K562 (cell line): ENCODE data around the gene AFF1. TPM values are rescaled to one million over a fixed set of nuclear protein-coding genes. Genes with fewer than 3 reads are reported as not detected.

ENCODE experiments used
- BHLHE40 ChIP-seq: IDR thresholded peaks from 2 replicates; pipeline ENCODE4 v1.6.1; 2011; ENCODE audit warnings: low read length, improper control_type of control experiment
- EGR1 ChIP-seq: fragments of 450-650 bp; conservative IDR thresholded peaks from 2 replicates; pipeline ENCODE4 v1.6.1; 2017; ENCODE audit warnings: mild to moderate bottlenecking
- GABPB2 ChIP-seq: fragments of 250-450 bp; sonication (Bioruptor Pico); conservative IDR thresholded peaks from 2 replicates; pipeline ENCODE4 v1.5.1; 2021; ENCODE audit warnings: mild to moderate bottlenecking
- HOXB6 ChIP-seq: fragments of 250-450 bp; sonication (Bioruptor Pico); IDR thresholded peaks from 2 replicates; pipeline ENCODE4 v1.5.1; 2022; ENCODE audit warnings: mild to moderate bottlenecking, borderline replicate concordance
- MAFF ChIP-seq: IDR thresholded peaks from 2 replicates; pipeline ENCODE4 v1.6.1; 2012; ENCODE audit warnings: low read length, improper control_type of control experiment
- SMAD3 ChIP-seq: fragments of 450-650 bp; formaldehyde crosslinking; conservative IDR thresholded peaks from 2 replicates; pipeline ENCODE4 v1.4.0; 2020; ENCODE audit warnings: mild to moderate bottlenecking
- SP1 ChIP-seq: sonication (generic); formaldehyde crosslinking; IDR thresholded peaks from 2 replicates; pipeline ENCODE4 v1.8.1; 2022; ENCODE audit warnings: mild to moderate bottlenecking, missing genetic modification reagents
- ZBTB1 ChIP-seq: sonication (generic); formaldehyde crosslinking; IDR thresholded peaks from 2 replicates; pipeline ENCODE4 v1.8.1; 2023; ENCODE audit warnings: missing genetic modification reagents, low read depth, mild to moderate bottlenecking, borderline replicate concordance
- ZNF316 ChIP-seq: fragments of 450-650 bp; IDR thresholded peaks from 2 replicates; pipeline ENCODE4 v1.6.1; 2016
- polyA plus RNA-seq, 8 experiments: library from polyadenylated mRNA; depleted of rRNA in 4 of 8; stranded (reverse) in 5 of 8; unstranded in 3 of 8; fragments of >200 nt; fragmentation: Nextera tagmentation in 2 of 8; fragmentation: Illumina TruSeq in 1 of 8; extraction: Ambion mirVana in 2 of 8; extraction: Trizol in 1 of 8; gene quantifications; 2 replicates each; pipeline versions ENCODE4 v1.2.1 to v1.2.3, GENCODE V29; 2011 to 2014; ENCODE audit warnings: inconsistent platforms in 1 of 8, missing spikeins in 1 of 8
- total RNA-seq, 7 experiments: library from RNA; depleted of rRNA in 6 of 7; stranded (reverse); fragments of >200 nt in 6 of 7; fragmentation: Illumina TruSeq in 2 of 7; extraction: Trizol in 2 of 7; gene quantifications; 2 replicates each; pipeline versions ENCODE4 v1.2.1 to v1.2.3, GENCODE V29; 2011 to 2021; ENCODE audit warnings: low replicate concordance in 1 of 7
- TF ChIP-seq, protein P1 (sequence below): sonication (generic); formaldehyde crosslinking; IDR thresholded peaks from 2 replicates; pipeline ENCODE4 v1.8.0; 2022; ENCODE audit warnings: missing genetic modification reagents, mild to moderate bottlenecking, moderate library complexity, borderline replicate concordance
- TF ChIP-seq, protein P2 (sequence below): fragments of 200-800 bp; sonication (Bioruptor generic); IDR thresholded peaks from 2 replicates; pipeline ENCODE4 v1.6.1; 2017; ENCODE audit warnings: missing genetic modification characterization, missing compliant biosample characterization

The AFF1 gene
- total and polyA plus RNA-seq, 9 of the 15 experiments (the other 6 are each of a cell fraction or from before 2014, with no cell fraction given) = 4.1 to 47.5 (median 17.2) TPM

DNA sequence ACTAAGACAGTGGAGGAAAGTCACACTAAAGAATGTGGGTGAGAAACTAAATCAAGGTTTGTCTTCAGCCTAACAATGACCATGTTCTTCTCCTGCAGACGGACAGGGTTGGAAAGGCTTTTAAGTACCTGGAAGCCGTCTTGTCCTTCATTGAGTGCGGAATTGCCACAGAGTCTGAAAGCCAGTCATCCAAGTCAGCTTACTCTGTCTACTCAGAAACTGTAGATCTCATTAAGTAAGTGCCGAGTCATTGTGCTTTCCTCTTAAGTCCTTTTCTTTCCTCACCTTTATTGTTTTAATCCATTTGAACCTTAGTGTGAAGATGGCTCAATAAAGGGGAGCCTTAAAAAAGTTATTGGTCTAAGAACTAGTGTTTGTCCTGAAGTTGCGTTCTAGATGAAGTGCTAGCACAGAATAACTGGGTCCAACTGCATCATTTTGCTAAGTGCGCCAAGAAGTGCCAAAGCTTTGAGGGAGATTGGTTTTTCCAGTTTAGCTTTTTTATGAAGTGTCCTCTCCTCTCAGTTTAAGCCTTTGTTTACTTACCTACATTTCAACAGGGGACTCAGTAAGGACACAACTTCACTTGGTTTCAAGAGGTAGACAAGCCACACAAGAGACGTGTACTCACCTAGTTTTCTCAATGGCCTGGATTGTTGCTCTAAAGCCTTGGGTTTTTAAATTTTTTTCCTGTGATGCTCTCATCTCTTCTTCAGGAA lies 196.3 kb downstream of the AFF1 start (continued):
- TF ChIP-seq, protein P1, sequence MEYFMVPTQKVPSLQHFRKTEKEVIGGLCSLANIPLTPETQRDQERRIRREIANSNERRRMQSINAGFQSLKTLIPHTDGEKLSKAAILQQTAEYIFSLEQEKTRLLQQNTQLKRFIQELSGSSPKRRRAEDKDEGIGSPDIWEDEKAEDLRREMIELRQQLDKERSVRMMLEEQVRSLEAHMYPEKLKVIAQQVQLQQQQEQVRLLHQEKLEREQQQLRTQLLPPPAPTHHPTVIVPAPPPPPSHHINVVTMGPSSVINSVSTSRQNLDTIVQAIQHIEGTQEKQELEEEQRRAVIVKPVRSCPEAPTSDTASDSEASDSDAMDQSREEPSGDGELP (CRISPR knock-in tag) = no peak
- no peak for TF ChIP-seq BHLHE40
- no peak for TF ChIP-seq ZBTB1 (CRISPR knock-in tag)
- TF ChIP-seq SMAD3 = no peak
- TF ChIP-seq EGR1 = no peak
- TF ChIP-seq ZNF316 = peak; percentile 91
- TF ChIP-seq, protein P2, sequence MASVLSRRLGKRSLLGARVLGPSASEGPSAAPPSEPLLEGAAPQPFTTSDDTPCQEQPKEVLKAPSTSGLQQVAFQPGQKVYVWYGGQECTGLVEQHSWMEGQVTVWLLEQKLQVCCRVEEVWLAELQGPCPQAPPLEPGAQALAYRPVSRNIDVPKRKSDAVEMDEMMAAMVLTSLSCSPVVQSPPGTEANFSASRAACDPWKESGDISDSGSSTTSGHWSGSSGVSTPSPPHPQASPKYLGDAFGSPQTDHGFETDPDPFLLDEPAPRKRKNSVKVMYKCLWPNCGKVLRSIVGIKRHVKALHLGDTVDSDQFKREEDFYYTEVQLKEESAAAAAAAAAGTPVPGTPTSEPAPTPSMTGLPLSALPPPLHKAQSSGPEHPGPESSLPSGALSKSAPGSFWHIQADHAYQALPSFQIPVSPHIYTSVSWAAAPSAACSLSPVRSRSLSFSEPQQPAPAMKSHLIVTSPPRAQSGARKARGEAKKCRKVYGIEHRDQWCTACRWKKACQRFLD (CRISPR knock-in tag) = no peak
- TF ChIP-seq HOXB6 (CRISPR knock-in tag) = no peak
- TF ChIP-seq GABPB2 (CRISPR knock-in tag) = no peak
- TF ChIP-seq MAFF = peak; percentile 66
- no peak for TF ChIP-seq SP1 (CRISPR knock-in tag)
